SK-N-SH treated with all-trans-retinoic acid at 6 μM for 48 hours (cell line): Measurements from ENCODE around the gene UST.
A peak's percentile ranks its signal among the peaks of the same experiment; 100 is the strongest.

Source experiments
- ATAC-seq: fragments of 200-7000 bp; cut with Tn5 transposase; 3 replicates; pipeline ENCODE4 v1.9.1; 2020; ENCODE audit warnings: mild to moderate bottlenecking, moderate library complexity
- ARNTL ChIP-seq: fragments of 450-650 bp; formaldehyde crosslinking; IDR thresholded peaks from 2 replicates; pipeline ENCODE4 v1.5.0; 2020; ENCODE audit warnings: low read depth, mild to moderate bottlenecking, moderate library complexity, borderline replicate concordance
- BACH2 ChIP-seq: fragments of 250-450 bp; sonication (Bioruptor Pico); IDR thresholded peaks from 2 replicates; pipeline ENCODE4 v1.9.0; 2021; ENCODE audit warnings: mild to moderate bottlenecking, borderline replicate concordance
- CREB5 ChIP-seq: fragments of 250-450 bp; sonication (Bioruptor Pico); IDR thresholded peaks from 2 replicates; pipeline ENCODE4 v1.5.1; 2020; ENCODE audit warnings: low read depth, mild to moderate bottlenecking, moderate library complexity
- CSRNP3 ChIP-seq: fragments of 250-450 bp; sonication (Bioruptor Pico); IDR thresholded peaks from 2 replicates; pipeline ENCODE4 v1.5.1; 2021; ENCODE audit warnings: mild to moderate bottlenecking, moderate library complexity
- ESRRG ChIP-seq: fragments of 250-450 bp; sonication (Bioruptor Pico); IDR thresholded peaks from 2 replicates; pipeline ENCODE4 v1.6.1; 2021; ENCODE audit warnings: mild to moderate bottlenecking
- GLIS3 ChIP-seq: fragments of 250-450 bp; sonication (Bioruptor Pico); IDR thresholded peaks from 2 replicates; pipeline ENCODE4 v1.5.0; 2020; ENCODE audit warnings: mild to moderate bottlenecking, moderate library complexity
- ISL1 ChIP-seq: fragments of 250-450 bp; sonication (Bioruptor Pico); IDR thresholded peaks from 2 replicates; pipeline ENCODE4 v2.1.2; 2022; ENCODE audit warnings: mild to moderate bottlenecking, moderate library complexity
- POU6F1 ChIP-seq: fragments of 250-450 bp; sonication (Bioruptor Pico); IDR thresholded peaks from 2 replicates; pipeline ENCODE4 v1.8.0; 2021; ENCODE audit warnings: low read depth, mild to moderate bottlenecking, moderate library complexity, borderline replicate concordance
- PPARA ChIP-seq: fragments of 250-450 bp; sonication (Bioruptor Pico); IDR thresholded peaks from 2 replicates; pipeline ENCODE4 v1.5.0; 2020; ENCODE audit warnings: mild to moderate bottlenecking, borderline replicate concordance
- SNAI2 ChIP-seq: fragments of 250-450 bp; sonication (Bioruptor Pico); IDR thresholded peaks from 2 replicates; pipeline ENCODE4 v1.5.0; 2020; ENCODE audit warnings: mild to moderate bottlenecking, moderate library complexity
- TCF4 ChIP-seq: fragments of 250-450 bp; sonication (Bioruptor Pico); IDR thresholded peaks from 2 replicates; pipeline ENCODE4 v1.8.0; 2021; ENCODE audit warnings: mild to moderate bottlenecking, moderate library complexity, borderline replicate concordance
- ZC3H10 ChIP-seq: fragments of 250-450 bp; sonication (Bioruptor Pico); IDR thresholded peaks from 2 replicates; pipeline ENCODE4 v1.5.1; 2021; ENCODE audit warnings: mild to moderate bottlenecking, moderate library complexity
- ZFP3 ChIP-seq: fragments of 250-450 bp; sonication (Bioruptor Pico); IDR thresholded peaks from 2 replicates; pipeline ENCODE4 v1.5.0; 2020; ENCODE audit warnings: mild to moderate bottlenecking, moderate library complexity
- ZNF565 ChIP-seq: fragments of 450-650 bp; formaldehyde crosslinking; conservative IDR thresholded peaks from 2 replicates; pipeline ENCODE4 v1.5.0; 2020; ENCODE audit warnings: low read depth, mild to moderate bottlenecking, moderate library complexity
- ZNF70 ChIP-seq: fragments of 450-650 bp; formaldehyde crosslinking; IDR thresholded peaks from 2 replicates; pipeline ENCODE4 v1.5.0; 2020; ENCODE audit warnings: mild to moderate bottlenecking, moderate library complexity
- ZNF8 ChIP-seq: fragments of 450-650 bp; formaldehyde crosslinking; IDR thresholded peaks from 2 replicates; pipeline ENCODE4 v1.5.0; 2020; ENCODE audit warnings: mild to moderate bottlenecking, moderate library complexity
- TF ChIP-seq, protein P1 (sequence below): fragments of 250-450 bp; sonication (Bioruptor Pico); IDR thresholded peaks from 2 replicates; pipeline ENCODE4 v1.8.0; 2020; ENCODE audit warnings: mild to moderate bottlenecking, moderate library complexity, borderline replicate concordance
- TF ChIP-seq, protein P2 (sequence below): fragments of 250-450 bp; sonication (Bioruptor Pico); IDR thresholded peaks from 2 replicates; pipeline ENCODE4 v1.5.0; 2020; ENCODE audit warnings: mild to moderate bottlenecking, moderate library complexity

UST gene

DNA sequence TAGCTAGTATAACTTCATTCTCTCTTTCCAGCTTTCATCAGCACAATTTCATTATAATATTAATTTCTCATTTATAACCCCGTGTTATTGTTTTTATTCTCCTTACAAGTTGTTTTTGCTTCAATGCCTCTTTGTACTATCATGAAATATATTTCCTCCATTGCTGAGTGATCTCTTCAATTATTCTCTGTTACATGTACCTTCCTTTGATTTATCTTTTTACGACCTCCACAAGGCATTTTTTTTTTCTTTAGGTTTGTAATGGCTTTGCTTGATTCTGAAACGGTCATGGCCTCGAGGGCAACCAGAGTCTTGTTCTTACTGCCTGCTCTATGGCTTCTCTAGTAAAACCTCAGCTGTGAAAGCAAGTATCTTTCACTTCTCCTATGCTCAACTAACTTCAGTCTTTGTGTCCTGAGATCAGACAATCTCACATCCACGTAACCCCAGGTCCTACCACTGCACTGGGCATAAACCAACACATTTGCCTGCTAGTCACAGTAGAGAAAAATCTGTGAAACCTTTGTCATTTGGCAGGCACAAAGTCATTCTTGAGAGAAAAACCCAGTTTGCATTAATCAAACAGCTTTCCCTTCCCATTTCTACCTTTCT lies 119.9 kb downstream of the UST start:
- TF ChIP-seq POU6F1 (CRISPR knock-in tag): no peak
- TF ChIP-seq BACH2 (CRISPR knock-in tag): no peak
- TF ChIP-seq ZNF8 (CRISPR knock-in tag): no peak
- no peak for TF ChIP-seq SNAI2
- TF ChIP-seq ZNF565 (CRISPR knock-in tag): no peak
- no peak for TF ChIP-seq ISL1
- TF ChIP-seq TCF4 (CRISPR knock-in tag): no peak
- no peak for TF ChIP-seq ZNF70
- TF ChIP-seq GLIS3 (CRISPR knock-in tag): no peak
- TF ChIP-seq, protein P1, sequence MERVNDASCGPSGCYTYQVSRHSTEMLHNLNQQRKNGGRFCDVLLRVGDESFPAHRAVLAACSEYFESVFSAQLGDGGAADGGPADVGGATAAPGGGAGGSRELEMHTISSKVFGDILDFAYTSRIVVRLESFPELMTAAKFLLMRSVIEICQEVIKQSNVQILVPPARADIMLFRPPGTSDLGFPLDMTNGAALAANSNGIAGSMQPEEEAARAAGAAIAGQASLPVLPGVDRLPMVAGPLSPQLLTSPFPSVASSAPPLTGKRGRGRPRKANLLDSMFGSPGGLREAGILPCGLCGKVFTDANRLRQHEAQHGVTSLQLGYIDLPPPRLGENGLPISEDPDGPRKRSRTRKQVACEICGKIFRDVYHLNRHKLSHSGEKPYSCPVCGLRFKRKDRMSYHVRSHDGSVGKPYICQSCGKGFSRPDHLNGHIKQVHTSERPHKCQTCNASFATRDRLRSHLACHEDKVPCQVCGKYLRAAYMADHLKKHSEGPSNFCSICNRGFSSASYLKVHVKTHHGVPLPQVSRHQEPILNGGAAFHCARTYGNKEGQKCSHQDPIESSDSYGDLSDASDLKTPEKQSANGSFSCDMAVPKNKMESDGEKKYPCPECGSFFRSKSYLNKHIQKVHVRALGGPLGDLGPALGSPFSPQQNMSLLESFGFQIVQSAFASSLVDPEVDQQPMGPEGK (CRISPR knock-in tag): no peak
- TF ChIP-seq, protein P2, sequence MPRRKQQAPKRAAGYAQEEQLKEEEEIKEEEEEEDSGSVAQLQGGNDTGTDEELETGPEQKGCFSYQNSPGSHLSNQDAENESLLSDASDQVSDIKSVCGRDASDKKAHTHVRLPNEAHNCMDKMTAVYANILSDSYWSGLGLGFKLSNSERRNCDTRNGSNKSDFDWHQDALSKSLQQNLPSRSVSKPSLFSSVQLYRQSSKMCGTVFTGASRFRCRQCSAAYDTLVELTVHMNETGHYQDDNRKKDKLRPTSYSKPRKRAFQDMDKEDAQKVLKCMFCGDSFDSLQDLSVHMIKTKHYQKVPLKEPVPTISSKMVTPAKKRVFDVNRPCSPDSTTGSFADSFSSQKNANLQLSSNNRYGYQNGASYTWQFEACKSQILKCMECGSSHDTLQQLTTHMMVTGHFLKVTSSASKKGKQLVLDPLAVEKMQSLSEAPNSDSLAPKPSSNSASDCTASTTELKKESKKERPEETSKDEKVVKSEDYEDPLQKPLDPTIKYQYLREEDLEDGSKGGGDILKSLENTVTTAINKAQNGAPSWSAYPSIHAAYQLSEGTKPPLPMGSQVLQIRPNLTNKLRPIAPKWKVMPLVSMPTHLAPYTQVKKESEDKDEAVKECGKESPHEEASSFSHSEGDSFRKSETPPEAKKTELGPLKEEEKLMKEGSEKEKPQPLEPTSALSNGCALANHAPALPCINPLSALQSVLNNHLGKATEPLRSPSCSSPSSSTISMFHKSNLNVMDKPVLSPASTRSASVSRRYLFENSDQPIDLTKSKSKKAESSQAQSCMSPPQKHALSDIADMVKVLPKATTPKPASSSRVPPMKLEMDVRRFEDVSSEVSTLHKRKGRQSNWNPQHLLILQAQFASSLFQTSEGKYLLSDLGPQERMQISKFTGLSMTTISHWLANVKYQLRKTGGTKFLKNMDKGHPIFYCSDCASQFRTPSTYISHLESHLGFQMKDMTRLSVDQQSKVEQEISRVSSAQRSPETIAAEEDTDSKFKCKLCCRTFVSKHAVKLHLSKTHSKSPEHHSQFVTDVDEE: no peak
- no peak for TF ChIP-seq ESRRG
- ATAC-seq: no peak

- ATAC-seq: peak; percentile 28
- TF ChIP-seq CREB5 (CRISPR knock-in tag) (no peak), ZNF8 (CRISPR knock-in tag) (no peak), ZNF565 (CRISPR knock-in tag) (no peak), TCF4 (CRISPR knock-in tag) (no peak), SNAI2 (no peak), ZC3H10 (CRISPR knock-in tag) (no peak), ARNTL (CRISPR knock-in tag) (no peak), ISL1 (no peak), ZNF70 (no peak), PPARA (CRISPR knock-in tag) (no peak), CSRNP3 (no peak), BACH2 (CRISPR knock-in tag) (no peak), ZFP3 (no peak)
- TF ChIP-seq, protein P1 (CRISPR knock-in tag): no peak
- TF ChIP-seq, protein P2: no peak
- TF ChIP-seq, all 23 proteins: peak for 0
These were observed 121.0 kb downstream of the UST start for GRCh38 chr6:148867862-148868261.
